ENCODE data around the gene CXXC5.

Gene CXXC5

DNA sequence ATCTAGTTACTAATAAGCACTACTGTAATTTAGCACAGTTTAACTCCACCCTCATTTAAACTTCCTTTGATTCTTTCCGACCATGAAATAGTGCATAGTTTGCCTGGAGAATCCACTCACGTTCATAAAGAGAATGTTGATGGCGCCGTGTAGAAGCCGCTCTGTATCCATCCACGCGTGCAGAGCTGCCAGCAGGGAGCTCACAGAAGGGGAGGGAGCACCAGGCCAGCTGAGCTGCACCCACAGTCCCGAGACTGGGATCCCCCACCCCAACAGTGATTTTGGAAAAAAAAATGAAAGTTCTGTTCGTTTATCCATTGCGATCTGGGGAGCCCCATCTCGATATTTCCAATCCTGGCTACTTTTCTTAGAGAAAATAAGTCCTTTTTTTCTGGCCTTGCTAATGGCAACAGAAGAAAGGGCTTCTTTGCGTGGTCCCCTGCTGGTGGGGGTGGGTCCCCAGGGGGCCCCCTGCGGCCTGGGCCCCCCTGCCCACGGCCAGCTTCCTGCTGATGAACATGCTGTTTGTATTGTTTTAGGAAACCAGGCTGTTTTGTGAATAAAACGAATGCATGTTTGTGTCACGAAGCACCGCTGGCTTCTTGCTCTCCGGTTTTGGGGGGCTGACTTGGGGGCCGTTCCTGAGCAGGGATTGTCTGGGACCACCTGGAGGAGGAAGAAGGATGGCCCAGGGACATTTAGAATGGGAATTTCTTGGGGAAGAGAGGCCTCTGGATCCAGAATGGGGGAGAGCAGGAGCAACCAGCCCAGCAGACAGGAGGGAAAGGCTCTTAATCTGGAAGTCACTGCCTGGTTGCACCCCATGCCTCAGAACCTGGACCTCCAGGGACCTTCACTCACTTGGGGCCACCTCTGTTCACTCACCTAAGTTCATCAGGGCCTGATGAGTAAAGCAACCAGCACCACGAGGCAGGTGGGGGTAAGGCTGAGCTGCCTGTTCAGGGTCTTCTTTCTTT lies 35.4 kb downstream of the CXXC5 start:
- DNase-seq, result no peak

- no peak for DNase-seq
Observed at GRCh38 chr5:139684350-139684880, 36.3 kb downstream of the CXXC5 start.

- no peak for DNase-seq
Observed at GRCh38 chr5:139684881-139685749, 37.0 kb downstream of the CXXC5 start.

GRCh38 chr5:139685886-139686285 lies 37.7 kb downstream of the CXXC5 start:
- no peak for DNase-seq

- no peak for DNase-seq
Observed at GRCh38 chr5:139686356-139686705, 38.2 kb downstream of the CXXC5 start.

GRCh38 chr5:139686706-139687441 lies 38.7 kb downstream of the CXXC5 start:
- DNase-seq, result no peak

DNA sequence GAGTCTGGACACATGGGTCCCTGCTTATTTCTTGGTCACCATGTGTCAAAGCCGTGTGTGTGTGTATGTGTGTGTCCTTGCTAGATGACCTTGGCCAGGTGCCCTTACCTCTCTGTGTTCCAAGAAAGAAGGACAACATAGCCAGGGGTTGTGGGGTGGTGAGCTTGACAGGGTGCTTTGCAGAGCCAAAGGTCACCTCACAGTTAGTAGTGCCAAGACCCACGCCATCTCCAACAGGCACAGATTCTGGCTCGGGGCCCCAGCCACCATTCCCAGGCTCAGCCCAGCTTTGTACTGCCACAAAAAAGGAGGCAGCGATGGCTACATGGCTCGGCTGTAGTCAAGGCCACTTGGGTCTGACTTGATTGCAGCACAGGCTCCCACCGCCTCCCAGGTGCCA lies 39.5 kb downstream of the CXXC5 start:
- DNase-seq, result no peak

DNA sequence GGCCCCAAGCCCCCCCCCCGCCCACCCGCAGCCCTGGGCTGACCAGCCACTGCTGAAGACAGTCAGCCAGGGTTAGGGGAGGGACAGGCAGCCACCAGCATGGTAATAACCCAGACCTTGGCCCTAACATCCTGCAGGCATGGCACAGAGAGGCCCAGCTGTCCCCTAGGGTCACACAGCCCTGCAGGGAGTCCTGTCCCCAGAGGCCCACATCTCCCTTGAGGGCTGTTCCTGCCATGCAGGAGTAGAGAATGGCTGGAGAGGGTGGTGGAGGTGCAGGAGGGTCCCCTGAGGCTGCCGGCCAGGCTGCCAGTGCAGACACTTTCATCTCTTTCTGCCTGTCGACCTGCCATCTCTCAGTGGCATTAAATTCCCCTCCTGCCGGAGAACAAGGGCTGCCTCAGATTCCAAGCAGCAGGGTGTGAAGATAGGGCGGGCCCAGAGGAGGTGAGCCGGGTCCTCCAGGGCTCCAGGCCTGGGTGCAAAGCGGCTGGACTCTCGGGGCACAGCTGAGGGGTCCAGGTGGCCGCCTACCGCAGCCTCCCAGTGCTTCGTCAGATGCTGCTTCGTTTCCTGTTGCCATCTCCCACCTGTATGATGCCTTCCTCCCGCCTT lies 40.0 kb downstream of the CXXC5 start:
- no peak for DNase-seq

GRCh38 chr5:139688751-139689372 lies 40.7 kb downstream of the CXXC5 start:
- no peak for DNase-seq

DNA sequence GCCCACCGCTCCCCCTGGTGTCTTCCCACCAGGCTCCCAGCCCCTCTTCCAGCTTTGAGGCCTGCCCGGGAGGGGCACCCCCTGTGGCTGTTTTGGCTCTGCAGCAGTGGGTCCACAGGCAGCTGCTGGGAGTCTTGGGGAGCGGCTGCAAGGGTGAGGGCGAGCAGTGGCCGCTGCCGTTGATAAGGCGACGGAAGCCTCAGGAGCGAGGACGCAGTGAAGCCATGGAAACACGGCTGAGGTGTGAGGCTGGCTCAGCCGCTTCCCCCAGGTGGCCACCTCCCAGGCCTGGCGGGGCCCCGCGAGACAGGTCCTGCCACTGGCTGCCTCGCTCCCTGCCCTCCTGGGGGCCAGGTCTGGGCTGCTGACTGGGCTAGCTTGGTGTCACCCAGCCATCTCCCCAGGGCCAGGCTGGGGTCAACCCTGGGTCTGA lies 41.5 kb downstream of the CXXC5 start:
- no peak for DNase-seq

GRCh38 chr5:139690064-139690802 lies 42.1 kb downstream of the CXXC5 start:
- no peak for DNase-seq

DNA sequence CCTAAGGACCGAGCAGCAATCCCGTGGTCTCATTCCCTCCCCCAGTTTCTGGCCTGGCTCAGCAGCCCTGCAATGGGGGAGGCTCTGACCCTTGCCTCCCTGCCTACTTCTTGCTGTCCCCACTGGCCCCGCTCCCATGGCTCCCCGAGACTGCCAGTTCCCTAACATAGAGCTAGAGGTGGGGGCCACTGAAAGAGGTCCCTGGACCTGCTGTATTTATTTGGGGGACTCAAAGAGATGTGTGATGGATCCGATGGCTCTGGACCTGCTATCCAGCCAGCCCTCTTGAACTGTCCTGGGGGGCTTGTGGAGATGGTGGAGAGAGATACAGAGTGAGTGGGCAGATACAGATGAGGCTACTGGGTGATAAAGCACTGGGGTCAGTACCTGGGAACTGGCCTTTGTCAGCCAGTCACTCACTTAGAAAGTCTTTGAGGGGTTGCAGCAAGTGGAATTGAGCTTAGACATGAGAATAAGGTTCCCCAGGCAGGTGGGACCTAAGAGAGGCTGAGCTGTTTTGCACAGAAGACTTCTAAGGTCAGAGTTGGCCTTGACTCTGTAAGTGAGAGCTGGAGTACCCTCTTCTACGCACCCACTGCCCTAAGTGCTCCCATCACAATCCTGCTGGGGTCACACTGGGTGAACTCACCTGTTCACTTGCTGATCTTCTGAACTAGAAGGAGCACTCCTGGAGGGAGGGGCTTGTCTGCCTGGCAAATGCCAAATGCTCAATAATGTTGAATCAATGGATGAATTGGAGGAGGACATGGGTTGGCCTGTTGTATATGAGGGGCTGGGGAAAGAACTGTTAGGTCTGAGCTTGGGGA lies 42.9 kb downstream of the CXXC5 start:
- no peak for DNase-seq

DNA sequence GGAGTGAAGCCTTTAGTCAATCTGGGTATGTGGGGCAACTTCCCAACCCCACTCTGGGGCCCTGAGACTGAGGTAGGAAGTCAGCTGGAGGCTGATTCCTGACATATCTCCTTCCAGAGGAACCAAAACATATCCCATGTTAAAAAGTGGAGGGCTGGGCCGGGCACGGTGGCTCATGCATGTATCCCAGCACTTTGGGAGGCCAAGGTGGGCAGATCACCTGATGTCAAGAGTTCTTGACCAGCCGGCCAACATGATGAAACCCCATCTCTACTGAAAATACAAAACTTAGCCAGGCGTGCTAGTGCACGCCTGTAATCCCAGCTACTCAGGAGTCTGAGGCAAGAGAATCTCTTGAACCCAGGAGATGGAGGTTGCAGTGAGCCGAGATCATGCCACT lies 44.0 kb downstream of the CXXC5 start:
- DNase-seq, result no peak

DNA sequence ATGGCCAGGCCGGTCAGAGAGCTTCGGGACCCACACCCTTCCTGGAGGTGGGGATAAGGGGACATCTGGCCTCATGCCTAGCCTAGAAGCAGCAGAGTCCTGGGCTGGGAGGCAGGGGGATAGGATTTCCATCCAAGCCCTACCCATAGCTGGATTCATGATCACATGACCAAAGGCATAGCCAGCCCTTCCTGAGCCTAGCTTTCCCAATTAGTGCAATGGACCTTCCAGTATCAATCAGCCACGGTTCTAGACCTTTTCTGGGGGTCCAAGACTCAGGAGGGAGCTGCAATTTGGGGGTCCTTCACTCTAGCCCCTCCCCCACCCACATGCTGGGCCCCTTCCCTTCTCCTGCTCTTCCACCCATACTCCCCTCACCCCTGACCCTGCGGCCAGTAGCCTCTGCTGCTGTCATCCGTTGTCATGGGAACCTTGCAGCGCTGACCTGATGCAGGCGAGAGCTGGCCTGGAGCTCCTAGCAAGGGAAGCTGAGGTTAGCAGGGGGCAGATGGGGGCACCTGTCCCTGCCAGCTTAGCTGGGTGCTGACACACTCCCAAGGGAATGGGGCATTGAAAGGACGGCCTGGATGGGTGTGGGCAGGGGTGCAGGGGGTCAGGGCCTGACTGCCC lies 44.6 kb downstream of the CXXC5 start:
- DNase-seq, result no peak

DNA sequence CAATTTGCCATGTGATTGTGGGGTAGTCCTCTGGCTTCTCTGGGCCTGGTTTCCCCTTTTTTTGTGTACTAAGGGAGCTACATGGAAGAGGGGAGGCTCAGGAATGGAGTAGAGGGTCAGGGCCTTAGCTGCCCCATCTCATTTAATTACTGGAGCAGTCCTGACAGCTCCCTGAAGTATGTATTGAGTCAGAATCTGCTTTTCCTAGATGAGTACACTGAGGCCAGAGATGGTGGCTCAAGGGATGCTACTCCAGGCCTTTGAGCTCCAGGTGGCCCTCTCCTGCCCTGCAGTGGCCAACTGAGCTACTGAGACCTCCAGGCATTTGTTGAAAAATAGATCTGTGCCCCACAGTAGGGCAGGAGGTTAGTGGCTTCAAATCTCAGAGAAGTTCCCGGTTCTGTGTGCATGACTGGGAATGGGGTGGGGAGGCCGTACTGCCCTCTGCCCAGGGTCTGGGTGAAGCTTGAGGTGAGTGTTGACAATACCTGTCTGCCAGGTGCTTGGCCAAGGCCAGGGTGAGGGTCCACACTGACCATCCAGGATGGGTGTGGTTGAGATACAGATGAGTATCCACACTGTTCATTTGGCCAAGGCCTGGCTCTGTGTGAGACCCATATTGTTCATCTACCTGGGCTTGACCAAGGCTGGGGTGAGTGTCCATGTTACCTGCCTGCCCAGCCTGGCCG lies 45.7 kb downstream of the CXXC5 start:
- no peak for DNase-seq

GRCh38 chr5:139694556-139695177 lies 46.5 kb downstream of the CXXC5 start:
- DNase-seq, result no peak

DNA sequence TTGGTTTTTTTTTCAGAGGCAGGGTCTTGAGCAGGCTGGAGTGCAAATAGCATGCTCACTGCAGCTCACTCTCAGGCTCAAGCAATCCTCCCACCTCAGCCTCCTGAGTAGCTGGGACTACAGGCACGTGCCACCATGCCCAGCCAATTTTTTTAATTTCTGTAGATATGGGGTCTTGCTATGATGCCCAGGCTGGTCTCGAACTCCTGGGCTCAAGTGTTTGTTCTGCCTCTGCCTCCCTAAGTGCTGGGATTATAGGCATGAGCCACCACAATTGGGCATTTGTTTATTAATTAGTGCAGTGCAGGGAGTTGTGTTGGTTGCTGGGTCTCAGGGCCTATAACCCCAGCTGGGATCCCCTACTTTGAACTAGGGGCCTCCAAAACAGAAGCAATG lies 47.0 kb downstream of the CXXC5 start:
- DNase-seq, result no peak

DNA sequence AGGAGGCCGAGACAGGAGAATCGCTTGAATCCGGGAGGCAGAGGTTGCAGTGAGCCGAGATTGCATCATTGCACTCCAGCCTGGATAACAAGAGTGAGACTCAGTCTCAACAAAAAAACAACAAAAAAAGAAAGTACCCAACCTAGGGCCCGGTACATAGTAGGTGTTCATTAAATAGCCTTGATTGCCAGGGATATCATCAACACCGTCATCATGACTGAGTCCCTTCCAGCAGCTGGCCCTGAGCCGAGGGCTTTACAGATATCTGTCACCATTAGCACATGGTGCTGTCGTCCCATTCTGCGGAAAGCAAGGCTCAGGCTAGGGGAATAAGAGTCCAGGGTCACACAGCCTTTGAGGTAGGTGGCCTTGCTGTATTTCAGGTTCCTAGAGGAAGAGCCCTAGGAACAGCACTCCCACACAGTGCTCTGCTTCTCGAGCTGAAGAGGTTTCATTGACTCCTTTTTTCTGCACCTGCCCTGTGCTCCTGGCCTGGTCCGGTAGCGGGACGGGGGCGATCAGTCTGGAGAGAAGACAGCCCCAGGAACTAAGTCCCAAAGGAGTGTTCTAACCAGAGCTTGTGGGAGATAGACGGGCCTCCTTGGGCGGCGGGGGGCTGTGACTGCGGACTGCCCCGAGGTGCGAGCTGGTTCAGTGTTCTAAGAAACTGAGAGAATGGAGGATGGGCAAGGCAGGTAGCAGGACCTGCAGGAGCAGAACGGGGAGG lies 48.2 kb downstream of the CXXC5 start:
- no peak for DNase-seq
